ENCODE data around the gene MRFAP1L1.
"Not testable (repeated sequence)": the region's sequence is repeated elsewhere in the genome, so short reads cannot be mapped to it uniquely, and the experiment has no call there.

Gene MRFAP1L1

GRCh38 chr4:6674500-6675149 is 35.0 kb downstream of the MRFAP1L1 start:
- peak in 18 of 42 donors; percentile 26 to 68 (median 42) for DNase-seq
- intact Hi-C loops (cut with DNase I) = no loop called here

- DNase-seq = peak; percentile 86 to 97 (median 93)
- intact Hi-C loops (cut with DNase I) = no loop called here
Measured at GRCh38 chr4:6673660-6674499, 35.8 kb downstream of the MRFAP1L1 start.

GRCh38 chr4:6673191-6673659 is 36.4 kb downstream of the MRFAP1L1 start:
- intact Hi-C loops (cut with DNase I) = not testable (repeated sequence)
- DNase-seq = peak in 28 of 42 donors; percentile 6 to 70 (median 43)

- intact Hi-C loops (cut with DNase I); DNase-seq: not testable (repeated sequence)
Measured at GRCh38 chr4:6672541-6673190, 37.0 kb downstream of the MRFAP1L1 start.

GRCh38 chr4:6672131-6672530 is 37.5 kb downstream of the MRFAP1L1 start:
- intact Hi-C loops (cut with DNase I) = no loop called here
- DNase-seq = no peak

- intact Hi-C loops (cut with DNase I) = no loop called here
- DNase-seq = no peak
Measured at GRCh38 chr4:6671648-6672047, 38.0 kb downstream of the MRFAP1L1 start.

- no peak for DNase-seq
- intact Hi-C loops (cut with DNase I) = no loop called here
Measured at GRCh38 chr4:6668391-6668790, 41.3 kb downstream of the MRFAP1L1 start.

GRCh38 chr4:6665320-6665654 is 44.4 kb downstream of the MRFAP1L1 start:
- no peak for DNase-seq
- intact Hi-C loops (cut with DNase I) = no loop called here

GRCh38 chr4:6663596-6664393 is 45.9 kb downstream of the MRFAP1L1 start:
- intact Hi-C loops (cut with DNase I) = no loop called here
- peak in 7 of 42 donors; percentile 11 to 42 (median 25) for DNase-seq

GRCh38 chr4:6662591-6662990 is 47.1 kb downstream of the MRFAP1L1 start:
- intact Hi-C loops (cut with DNase I) = no loop called here
- no peak for DNase-seq

GRCh38 chr4:6660430-6660829 is 49.2 kb downstream of the MRFAP1L1 start:
- intact Hi-C loops (cut with DNase I) = no loop called here
- no peak for DNase-seq

GRCh38 chr4:6659897-6660296 is 49.8 kb downstream of the MRFAP1L1 start:
- intact Hi-C loops (cut with DNase I) = no loop called here
- DNase-seq = no peak

- intact Hi-C loops (cut with DNase I) = no loop called here
- DNase-seq = peak in 33 of 42 donors; percentile 12 to 69 (median 37)
Measured at GRCh38 chr4:6658597-6659075, 51.0 kb downstream of the MRFAP1L1 start.

GRCh38 chr4:6658209-6658595 is 51.5 kb downstream of the MRFAP1L1 start:
- no peak for DNase-seq
- intact Hi-C loops (cut with DNase I) = no loop called here

All from head of caudate nucleus (tissue), 42 donors.